DLD1 (cell line): ENCODE measurements around the gene PTPN3.
"Not testable (repeated sequence)": the region's sequence is repeated elsewhere in the genome, so short reads cannot be mapped to it uniquely, and the experiment has no call there.

Source experiments
- in situ Hi-C: cut with HindIII; loops from 2 replicates; pipeline ENCODE4 v1.10.0; 2017; ENCODE audit warnings: low sequenced_read_pairs

The PTPN3 gene

DNA sequence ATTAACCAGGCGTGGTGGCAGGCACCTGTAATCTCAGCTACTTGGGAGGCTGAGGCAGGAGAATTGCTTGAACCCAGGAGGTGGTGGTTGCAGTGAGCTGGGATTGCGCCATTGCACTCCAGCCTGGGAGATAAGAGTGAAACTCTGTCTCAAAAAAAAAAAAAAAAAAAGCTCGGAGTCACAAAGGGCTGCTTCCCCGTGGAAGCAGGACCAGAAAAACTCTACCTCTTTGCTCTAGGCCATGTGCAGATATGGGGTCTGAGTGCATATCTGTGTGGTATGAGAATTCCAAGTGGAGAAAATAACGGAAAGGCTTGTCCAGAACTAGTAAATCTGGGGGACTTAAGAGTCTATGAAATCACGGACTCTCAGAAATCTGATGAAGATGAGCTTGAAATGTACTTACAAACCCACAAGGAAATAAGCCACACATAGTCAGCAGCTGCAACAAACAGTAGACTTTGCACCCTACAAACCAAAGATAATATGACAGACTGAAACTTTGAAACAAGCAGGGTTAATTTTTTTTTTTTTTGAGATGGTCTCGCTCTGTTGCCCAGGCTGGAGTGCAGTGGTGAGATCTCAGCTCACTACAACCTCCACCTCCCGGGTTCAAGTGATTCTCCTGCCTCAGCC, 139.0 kb downstream of the PTPN3 start:
- in situ Hi-C loops: not testable (repeated sequence)

DNA sequence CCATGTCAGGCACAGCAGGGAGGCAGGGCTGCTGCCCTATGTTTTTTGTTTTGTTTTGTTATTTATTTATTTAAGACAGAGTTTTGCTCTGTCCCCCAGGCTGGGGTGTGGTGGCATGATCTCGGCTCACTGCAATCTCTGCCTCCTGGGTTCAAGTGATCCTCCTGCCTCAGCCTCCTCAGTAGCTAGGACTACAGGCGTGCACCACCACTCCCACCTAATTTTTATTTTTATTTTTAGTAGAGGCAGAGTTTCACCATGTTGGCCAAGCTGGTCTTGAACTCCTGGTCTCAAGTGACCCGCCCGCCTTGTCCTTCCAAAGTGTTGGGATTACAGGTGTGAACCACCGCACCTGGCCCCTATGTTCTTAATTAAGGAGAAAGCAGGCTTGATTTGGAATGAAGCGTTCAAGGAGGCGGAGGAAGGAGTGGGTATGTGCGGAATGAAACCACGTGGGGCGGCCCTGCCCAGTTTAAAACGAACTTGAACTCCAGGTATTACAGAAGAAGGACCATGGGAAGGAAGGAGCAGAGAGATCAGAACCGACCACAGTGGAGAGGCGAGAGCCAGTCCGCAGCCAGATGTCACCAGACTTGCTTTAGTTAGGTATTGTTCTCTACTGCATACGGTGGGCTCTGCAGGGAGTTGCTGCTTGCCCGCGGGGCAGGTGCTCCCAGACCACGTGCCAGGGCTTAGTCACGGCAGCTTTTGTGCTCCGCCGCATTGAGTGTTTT, 142.4 kb downstream of the PTPN3 start:
- in situ Hi-C loops: no loop called here

DNA sequence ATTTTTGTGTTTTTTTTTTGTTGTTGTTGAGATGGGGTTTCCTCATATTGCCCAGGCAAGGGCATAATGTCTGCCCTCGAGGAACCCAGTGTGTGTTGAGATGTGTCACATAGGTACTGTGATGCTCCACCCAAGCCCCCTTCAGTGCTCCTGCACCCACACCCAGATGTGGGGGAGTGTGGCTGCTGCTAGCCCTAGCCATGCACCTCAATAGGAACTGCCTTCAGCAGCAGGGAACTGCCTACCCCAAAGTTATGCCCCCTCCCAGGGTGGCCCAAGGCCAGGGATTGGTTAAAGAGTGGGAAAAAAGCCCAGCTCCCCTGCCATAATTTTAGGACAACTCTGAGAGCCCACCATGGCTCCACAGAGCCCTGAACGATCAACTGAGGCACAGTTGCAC, 143.9 kb downstream of the PTPN3 start:
- in situ Hi-C loops: no loop called here

DNA sequence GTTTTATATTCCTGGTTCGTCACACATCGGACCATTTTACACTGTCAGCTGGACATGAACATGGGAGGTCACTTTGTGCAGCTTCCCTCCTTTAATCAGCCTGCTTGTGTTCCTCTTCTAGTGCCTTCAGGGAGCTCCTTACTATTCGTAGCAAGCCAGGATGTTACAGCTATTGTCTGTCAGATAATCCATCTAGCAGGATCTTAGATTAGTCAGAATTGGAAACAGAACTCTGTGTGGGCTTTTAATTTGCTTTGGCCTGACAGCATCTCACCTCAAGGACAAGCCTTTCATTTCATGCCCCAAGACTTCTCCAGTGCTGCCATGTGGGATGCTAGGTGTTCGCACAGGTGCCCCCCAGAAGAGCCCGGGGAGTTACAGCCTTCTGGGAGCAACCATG, 147.1 kb downstream of the PTPN3 start:
- in situ Hi-C loops: no loop called here

DNA sequence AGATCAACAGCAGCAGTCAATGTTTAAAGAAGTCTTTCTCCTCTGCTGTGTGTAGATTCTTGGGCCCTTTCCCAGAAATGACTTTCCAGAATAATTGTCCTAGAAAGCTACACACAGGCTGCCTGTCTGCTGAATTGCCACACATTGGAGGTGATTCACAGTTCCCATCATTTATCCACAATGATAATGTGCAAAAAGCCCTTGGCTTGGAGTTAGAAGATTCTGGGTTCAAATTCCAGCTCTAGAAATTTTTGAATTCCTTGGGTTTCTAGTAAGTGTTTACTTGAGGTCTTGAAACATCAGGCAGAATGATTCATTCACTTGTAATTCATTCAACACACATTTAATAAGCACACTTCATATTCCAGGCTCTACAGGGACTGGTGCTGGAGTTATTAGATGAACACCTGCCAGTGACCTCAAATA, 148.7 kb downstream of the PTPN3 start:
- in situ Hi-C loops: no loop called here

DNA sequence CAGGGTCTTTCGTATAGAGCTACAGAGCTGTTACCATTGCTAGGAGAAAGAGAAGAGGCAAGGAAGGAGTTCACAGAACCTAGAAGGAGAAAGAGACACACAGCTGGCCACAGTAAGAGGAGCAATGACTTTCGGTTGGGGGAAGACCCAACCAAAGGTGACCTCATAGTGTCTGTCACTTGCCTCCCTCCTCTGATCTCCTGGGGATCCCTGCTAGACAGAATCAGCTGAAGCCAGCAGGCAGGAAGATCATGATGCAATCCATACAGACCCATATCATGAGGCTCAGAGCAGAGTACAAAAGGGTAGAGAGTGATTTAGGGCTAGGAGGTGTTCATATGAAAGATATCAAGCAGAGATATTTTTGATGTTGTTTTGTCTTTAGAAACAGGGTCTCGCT, 151.2 kb downstream of the PTPN3 start:
- in situ Hi-C loops: no loop called here

DNA sequence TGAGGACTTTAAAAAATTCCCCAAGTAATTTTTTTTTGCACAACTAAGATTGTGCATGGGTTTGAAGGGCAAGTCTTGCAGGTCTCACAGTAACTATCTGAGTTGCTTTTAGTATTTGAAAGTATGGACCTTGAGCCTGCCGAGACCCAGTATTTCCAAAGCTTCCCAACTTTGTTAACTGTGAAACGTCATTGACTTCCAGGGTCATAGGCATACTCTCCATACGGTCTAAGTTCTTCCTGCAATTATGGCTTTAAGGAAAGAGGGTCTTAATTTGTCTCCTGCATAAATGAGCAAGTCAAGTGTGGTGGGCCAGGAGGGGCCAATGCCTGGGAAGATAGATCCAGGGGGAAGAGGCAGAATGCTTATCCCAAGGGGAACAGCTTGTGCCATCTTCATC, 153.2 kb downstream of the PTPN3 start:
- in situ Hi-C loops: no loop called here

DNA sequence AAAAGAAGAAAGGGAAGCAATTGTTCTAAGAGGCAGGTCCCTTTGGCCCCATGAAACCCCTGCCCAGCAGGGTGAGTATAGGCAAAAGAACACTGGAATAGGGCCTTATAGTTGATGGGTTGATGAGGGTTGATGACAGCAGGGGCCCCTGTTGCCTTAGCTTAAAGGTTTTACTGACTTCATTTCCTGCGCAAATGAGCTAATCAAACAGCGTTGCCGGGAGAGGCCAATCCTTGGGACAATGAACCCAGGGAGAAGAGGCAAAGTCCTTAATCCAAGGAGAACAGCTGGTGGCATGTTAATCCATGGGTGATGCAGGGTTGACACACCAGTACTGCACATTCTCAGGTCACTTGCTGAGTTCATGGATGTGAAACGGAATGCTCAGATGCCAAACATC, 155.2 kb downstream of the PTPN3 start:
- in situ Hi-C loops: no loop called here

DNA sequence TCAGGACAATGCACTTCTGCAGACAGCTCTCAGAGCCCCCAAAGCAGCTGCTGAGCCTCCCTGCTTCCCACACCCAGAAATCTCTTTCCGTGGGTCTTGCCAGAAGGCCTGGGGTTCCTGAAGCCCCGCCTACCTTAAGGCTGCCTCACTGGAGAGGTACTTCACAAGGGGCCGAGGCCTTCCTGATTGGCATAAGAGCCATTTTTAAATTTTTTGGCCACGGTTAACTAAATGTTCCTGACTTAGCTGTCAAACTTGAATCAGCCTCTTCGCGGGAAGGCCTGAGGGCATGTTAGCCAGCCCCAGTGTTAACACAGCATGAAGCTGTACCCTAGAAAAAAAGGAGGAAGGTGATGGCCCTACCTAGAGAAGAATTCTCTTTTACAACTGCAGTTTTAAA, 156.5 kb downstream of the PTPN3 start:
- in situ Hi-C loops: no loop called here

DNA sequence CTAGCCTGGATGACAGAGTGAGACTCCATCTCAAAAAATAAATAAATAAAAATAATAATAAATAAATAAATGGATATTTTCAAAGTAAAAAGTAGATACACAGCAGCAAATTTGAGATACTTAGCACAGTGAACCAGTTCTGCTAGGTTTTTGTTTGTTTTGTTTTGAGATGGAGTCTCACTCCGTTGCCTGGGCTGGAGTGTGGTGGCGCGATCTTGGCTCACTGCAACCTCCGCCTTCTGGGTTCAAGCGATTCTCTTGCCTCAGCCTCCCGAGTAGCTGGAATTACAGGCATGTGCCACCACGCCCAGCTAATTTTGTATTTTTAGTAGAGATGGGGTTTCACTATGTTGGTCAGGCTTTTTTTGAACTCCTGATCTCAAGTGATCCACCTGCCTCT, 157.1 kb downstream of the PTPN3 start:
- in situ Hi-C loops: not testable (repeated sequence)

DNA sequence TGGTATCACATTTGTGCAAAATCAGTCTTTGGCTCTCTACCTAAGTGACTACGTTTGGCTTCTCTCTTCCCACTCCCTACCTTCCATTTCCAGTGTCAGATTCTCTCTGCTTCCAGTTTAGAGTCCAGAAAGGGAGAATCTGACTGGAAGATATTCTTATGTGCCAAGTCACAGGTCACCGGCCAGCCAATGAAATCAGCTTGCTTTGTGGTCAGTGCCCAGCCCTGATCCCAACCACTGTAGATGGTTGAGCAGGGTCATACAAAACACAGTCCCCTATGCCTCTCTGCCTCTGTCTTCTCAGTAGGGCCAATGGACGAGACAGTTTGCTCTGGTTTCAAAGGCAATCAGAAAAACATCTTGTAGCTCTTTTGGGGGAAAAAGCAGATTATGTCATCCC, 161.7 kb downstream of the PTPN3 start:
- in situ Hi-C loops: loop anchor here (10.0 kb wide), 1 partner anchor 68 kb away; no protein-coding TSS in a partner anchor

DNA sequence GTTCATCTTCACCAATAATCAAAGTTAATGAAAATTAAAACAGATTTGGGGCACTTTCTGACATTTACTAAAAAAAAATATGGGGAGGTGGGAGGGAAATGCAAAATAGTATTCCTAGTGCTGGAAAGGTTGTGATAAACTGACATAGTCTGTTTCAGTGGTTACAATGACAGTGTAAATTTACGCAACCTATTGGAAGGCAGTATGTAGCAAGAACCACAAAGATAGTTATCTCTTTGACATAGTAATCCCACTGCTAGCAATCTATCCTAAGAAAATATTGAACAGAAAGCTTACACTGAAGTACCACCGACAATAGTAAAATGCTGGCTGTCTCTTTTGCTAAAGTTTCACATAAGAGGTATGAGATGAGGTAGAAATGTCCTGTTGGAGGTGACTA, 162.2 kb downstream of the PTPN3 start:
- in situ Hi-C loops: loop anchor here (10.0 kb wide), 1 partner anchor 69 kb away; no protein-coding TSS in a partner anchor

DNA sequence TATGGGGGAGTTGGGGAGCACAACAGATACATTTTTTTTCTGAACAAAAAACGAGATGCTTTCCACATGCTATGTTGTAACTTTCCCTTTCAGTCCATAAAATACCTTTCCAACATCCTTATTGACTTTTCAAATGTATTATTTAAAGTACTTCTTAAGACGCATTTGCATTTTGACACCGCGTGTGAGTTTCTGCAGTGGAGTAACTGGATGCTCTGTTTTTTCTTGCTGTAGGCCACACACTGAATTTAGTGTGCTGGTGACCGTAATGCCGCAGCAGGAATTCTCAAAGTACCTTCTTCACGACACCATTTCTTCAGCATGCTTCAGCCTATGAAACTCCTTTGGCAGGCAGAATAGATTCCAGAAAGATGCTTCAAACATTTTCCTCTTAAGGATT, 163.0 kb downstream of the PTPN3 start:
- in situ Hi-C loops: loop anchor here (10.0 kb wide), 1 partner anchor 70 kb away; no protein-coding TSS in a partner anchor

DNA sequence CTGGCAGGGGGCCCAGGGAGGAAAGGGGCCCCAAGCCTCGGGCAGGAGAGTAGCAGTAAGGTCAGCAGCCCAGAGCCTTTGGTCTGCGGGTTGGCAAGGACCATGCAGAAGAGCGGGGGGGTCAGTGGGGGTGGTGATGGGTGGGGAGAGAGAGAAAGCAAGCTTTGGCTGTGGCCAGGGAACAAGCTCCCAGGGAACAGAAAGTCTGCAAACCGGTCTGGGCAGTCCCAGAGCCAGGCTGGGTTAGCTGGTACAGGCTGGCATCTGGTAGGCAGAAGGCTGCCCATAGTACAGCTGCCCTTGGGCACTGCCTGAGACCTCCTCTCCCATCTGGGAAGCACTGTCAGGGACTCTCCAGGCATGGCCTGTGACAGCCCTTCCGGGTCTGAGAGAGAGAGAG, 166.8 kb downstream of the PTPN3 start:
- in situ Hi-C loops: loop anchor here (10.0 kb wide), 1 partner anchor 73 kb away; no protein-coding TSS in a partner anchor

DNA sequence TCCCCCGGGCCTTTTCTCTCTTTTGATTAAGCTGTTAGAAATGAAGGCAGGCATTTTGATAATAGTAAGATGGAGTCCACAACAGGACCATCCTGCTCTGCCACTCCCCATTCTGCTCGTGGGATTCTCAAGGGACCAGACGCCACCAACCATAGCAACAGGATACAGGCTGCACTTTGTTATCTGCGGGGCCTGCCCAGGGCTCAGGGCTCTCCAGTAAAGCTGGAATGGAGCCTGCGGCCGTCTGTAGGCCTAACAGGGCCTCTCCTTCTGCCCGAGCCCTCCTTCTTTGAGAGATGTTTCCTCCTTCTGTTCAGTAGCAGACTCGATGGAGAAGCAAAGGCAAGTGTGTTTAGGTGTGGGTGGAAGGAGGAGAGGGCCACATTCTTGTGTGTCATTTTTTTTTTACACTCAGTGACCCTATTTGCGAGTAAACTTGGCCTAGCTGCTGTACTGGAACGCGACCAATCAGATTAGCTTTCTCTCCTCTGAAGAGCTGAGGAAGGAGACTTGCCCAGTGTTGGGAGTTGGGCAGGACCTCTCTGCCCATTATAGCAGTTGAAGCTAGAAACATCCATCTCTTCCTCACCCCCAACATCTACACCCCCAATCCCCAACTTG, 168.4 kb downstream of the PTPN3 start:
- in situ Hi-C loops: loop anchor here (10.0 kb wide), 1 partner anchor 75 kb away; no protein-coding TSS in a partner anchor

DNA sequence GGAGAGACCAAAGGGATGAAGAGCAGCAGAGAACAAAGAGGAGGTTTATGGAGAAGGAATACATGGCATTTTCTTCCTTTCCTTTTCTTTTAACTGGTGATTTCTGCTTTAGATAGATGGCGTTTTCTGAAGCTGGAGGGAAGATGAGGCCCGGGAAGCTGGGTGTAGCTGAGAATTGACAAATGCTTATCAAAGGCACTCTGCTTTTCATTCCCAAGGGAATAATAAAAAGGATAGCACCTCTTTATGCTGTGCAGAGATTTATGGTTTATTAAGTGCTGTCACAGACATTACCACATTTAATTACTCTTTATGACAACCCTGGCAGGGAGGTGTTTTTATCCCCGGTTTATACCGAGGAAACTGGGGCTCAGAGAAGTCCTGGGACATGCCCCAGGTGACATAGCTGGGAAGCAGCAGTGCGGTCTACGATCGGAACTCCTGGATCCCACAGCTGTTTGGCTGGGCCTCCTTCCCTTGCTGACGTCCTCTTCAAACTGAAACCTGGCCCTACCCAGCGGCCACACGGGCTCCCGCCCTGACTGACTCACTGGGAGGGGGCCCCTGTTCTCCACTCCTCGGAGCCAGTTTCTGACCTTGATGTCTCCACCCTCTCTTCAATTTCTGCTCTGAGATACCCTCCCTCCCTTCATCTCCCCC, 169.0 kb downstream of the PTPN3 start:
- in situ Hi-C loops: no loop called here
